Ishikawa (cell line): ENCODE measurements around the gene SPSB4.

Source experiments
- CEBPB ChIP-seq: IDR thresholded peaks from 2 replicates; pipeline ENCODE4 v1.6.1; 2012
- CREB1 ChIP-seq: IDR thresholded peaks from 2 replicates; pipeline ENCODE4 v1.6.1; 2012; ENCODE audit warnings: low read depth
- EGR1 ChIP-seq: IDR thresholded peaks from 2 replicates; pipeline ENCODE4 v1.6.1; 2012
- EP300 ChIP-seq: IDR thresholded peaks from 2 replicates; pipeline ENCODE4 v1.6.1; 2012; ENCODE audit warnings: borderline replicate concordance
- FOXM1 ChIP-seq: IDR thresholded peaks from 2 replicates; pipeline ENCODE4 v1.6.1; 2012; ENCODE audit warnings: low read depth, borderline replicate concordance
- NFIC ChIP-seq: IDR thresholded peaks from 2 replicates; pipeline ENCODE4 v1.6.1; 2012
- RAD21 ChIP-seq: IDR thresholded peaks from 2 replicates; pipeline ENCODE4 v1.6.1; 2012; ENCODE audit warnings: low read depth
- TAF1 ChIP-seq: IDR thresholded peaks from 2 replicates; pipeline ENCODE4 v1.6.1; 2012; ENCODE audit warnings: low read depth, mild to moderate bottlenecking
- TCF12 ChIP-seq: IDR thresholded peaks from 2 replicates; pipeline ENCODE4 v1.6.1; 2012; ENCODE audit warnings: low read depth
- TEAD4 ChIP-seq: IDR thresholded peaks from 2 replicates; pipeline ENCODE4 v1.6.1; 2012
- YY1 ChIP-seq: IDR thresholded peaks from 2 replicates; pipeline ENCODE4 v1.6.1; 2012; ENCODE audit warnings: low read depth
- ZBTB7A ChIP-seq: IDR thresholded peaks from 2 replicates; pipeline ENCODE4 v1.6.1; 2012; ENCODE audit warnings: low read depth
- TF ChIP-seq, protein P1 (sequence below): IDR thresholded peaks from 2 replicates; pipeline ENCODE4 v1.6.1; 2012; ENCODE audit warnings: low read depth, mild to moderate bottlenecking
- TF ChIP-seq, protein P2 (sequence below): IDR thresholded peaks from 2 replicates; pipeline ENCODE4 v1.6.1; 2012
- TF ChIP-seq, protein P3 (sequence below): IDR thresholded peaks from 2 replicates; pipeline ENCODE4 v1.6.1; 2012

The SPSB4 gene

DNA sequence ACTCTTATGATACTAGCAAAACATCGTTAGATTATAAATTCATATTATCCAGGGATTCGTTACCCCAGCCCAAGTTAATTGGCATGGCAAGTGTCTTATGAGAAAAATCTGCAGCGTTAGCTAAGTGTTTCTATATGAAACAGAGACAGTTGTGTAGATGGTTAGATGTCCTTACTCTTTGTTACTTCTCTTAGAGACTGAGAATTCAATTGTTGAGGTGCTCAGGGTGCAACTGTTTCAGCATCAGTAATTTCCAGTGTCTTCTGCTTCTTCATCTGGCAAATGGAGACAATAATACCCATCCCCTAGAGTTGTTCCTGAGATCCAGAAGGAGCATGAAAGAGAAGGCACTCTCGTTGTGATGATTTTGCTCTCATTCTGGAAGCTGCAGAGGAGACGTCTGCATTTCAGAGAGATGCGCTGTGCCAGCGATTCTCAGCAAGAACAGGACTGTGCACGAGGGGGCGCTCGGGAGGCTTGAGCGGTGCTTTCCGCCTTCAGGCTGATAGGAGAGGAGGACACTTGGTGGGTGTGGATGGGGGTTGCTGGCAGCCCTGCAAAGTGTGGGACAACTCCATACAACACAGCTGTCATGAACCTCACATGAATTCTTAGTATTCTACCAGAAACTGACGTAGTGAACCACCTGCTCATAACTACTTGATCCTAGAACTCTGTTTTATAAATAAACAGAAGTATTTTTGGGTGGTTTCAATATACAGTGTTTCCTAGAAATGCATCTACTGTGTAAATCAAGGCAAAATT is 39.7 kb upstream of the SPSB4 start:
- TF ChIP-seq TCF12 = no peak
- TF ChIP-seq, protein P1, sequence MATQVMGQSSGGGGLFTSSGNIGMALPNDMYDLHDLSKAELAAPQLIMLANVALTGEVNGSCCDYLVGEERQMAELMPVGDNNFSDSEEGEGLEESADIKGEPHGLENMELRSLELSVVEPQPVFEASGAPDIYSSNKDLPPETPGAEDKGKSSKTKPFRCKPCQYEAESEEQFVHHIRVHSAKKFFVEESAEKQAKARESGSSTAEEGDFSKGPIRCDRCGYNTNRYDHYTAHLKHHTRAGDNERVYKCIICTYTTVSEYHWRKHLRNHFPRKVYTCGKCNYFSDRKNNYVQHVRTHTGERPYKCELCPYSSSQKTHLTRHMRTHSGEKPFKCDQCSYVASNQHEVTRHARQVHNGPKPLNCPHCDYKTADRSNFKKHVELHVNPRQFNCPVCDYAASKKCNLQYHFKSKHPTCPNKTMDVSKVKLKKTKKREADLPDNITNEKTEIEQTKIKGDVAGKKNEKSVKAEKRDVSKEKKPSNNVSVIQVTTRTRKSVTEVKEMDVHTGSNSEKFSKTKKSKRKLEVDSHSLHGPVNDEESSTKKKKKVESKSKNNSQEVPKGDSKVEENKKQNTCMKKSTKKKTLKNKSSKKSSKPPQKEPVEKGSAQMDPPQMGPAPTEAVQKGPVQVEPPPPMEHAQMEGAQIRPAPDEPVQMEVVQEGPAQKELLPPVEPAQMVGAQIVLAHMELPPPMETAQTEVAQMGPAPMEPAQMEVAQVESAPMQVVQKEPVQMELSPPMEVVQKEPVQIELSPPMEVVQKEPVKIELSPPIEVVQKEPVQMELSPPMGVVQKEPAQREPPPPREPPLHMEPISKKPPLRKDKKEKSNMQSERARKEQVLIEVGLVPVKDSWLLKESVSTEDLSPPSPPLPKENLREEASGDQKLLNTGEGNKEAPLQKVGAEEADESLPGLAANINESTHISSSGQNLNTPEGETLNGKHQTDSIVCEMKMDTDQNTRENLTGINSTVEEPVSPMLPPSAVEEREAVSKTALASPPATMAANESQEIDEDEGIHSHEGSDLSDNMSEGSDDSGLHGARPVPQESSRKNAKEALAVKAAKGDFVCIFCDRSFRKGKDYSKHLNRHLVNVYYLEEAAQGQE = no peak
- TF ChIP-seq RAD21 = peak; percentile 81
- TF ChIP-seq, protein P2, sequence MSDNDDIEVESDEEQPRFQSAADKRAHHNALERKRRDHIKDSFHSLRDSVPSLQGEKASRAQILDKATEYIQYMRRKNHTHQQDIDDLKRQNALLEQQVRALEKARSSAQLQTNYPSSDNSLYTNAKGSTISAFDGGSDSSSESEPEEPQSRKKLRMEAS = no peak

DNA sequence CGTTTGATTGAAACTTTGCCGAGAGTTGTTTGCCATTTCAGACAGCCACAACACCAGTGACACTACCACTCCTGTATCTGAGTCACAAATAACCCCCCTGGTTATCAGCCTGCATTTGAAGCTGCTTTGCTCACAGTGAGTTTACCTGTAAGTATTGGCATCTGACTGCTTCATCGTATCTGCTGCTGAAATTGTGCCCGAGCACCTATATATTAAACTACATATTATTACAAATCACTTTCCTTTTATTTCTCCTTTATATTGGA is 39.2 kb upstream of the SPSB4 start:
- no peak for TF ChIP-seq RAD21

DNA sequence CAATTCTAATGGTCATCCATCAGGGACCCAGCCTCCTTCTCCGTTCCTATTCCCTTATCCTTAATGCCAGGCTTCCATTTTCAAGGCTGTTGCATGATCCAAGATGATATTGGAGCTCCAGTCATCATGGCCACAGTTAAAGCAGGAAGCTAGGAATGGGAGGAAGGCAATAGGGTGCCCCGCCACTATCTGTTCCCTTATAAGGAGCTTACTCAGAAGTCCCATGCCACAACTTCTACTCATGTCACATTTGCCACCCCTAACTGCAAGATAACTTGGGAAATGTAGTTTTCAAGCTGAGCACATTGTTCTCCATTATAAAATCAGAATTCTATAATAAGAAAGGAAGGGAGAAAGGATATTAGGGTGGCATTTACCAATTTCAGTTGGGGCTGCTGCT is 38.6 kb upstream of the SPSB4 start:
- TF ChIP-seq TAF1 (no peak), TCF12 (no peak), CREB1 (no peak), EGR1 (no peak), ZBTB7A (no peak), TEAD4 (no peak), EP300 (no peak), CEBPB (no peak), RAD21 (no peak), NFIC (no peak), YY1 (no peak), FOXM1 (no peak)
- TF ChIP-seq, protein P1 = no peak
- TF ChIP-seq, protein P3, sequence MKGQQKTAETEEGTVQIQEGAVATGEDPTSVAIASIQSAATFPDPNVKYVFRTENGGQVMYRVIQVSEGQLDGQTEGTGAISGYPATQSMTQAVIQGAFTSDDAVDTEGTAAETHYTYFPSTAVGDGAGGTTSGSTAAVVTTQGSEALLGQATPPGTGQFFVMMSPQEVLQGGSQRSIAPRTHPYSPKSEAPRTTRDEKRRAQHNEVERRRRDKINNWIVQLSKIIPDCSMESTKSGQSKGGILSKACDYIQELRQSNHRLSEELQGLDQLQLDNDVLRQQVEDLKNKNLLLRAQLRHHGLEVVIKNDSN = no peak
- TF ChIP-seq, protein P2 = no peak

DNA sequence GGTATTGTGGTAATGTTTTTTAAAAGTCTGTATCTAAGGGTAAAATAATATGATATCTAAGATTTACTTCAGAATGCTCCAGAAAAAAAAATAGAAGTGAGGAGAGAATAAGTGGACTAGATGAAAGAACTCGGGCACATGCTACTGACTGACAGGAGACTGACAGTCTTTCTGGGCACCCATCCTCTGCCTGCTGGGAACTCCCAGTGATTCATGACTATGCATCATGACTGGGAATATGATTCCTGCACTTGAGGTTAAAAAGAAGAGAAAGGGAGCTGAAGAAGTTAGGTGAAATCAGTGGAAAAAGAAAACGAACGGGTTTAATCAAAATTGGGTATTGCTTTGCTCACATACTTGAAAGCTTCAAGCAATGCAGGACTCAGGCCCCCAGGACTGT is 35.7 kb upstream of the SPSB4 start:
- TF ChIP-seq TEAD4 = no peak
- TF ChIP-seq EGR1 = no peak
- TF ChIP-seq, protein P2 = no peak
- TF ChIP-seq, protein P3 = no peak
- TF ChIP-seq, protein P1 = no peak
- TF ChIP-seq CREB1 = no peak
- TF ChIP-seq CEBPB = no peak
- TF ChIP-seq YY1 = no peak
- TF ChIP-seq TCF12 = no peak
- no peak for TF ChIP-seq NFIC
- no peak for TF ChIP-seq ZBTB7A
- TF ChIP-seq TAF1 = no peak
- no peak for TF ChIP-seq FOXM1
- no peak for TF ChIP-seq RAD21
- no peak for TF ChIP-seq EP300

DNA sequence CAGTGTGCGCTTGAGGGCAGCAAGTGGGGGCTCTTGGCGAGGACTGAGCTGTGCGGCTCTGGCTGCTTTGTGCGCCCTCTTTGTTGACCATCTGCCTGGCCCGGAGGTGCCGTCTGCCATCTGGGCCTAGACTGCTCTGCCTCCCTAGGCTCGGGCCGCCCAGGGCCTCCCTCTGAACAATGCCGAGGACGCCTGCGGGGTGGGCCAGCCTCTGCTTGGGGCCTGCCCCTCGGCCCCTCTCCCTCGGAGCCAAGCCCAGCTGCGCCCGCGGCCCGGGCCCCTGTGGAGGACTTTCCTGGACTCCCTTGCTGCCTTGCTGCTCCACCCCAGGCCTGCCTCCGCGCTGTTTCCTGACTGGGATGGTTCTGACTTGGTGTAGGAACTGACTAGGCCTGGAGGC is 31.9 kb upstream of the SPSB4 start:
- TF ChIP-seq TAF1 (no peak), FOXM1 (no peak), CEBPB (no peak), TEAD4 (no peak), NFIC (no peak), CREB1 (no peak), YY1 (no peak), EGR1 (no peak), TCF12 (no peak), EP300 (no peak), ZBTB7A (no peak), RAD21 (no peak)
- TF ChIP-seq, protein P1 = no peak
- TF ChIP-seq, protein P3 = no peak
- TF ChIP-seq, protein P2 = no peak
